Gastroesophageal sphincter (tissue), 4 donors: Measurements from ENCODE around the gene HELT. TPM values are rescaled to one million over a fixed set of nuclear protein-coding genes. Genes with fewer than 3 reads are reported as not detected.

Experiments used
- ATAC-seq: fragments of 150-250 bp; one replicate; pipeline ENCODE4 v1.9.1; 2016; ENCODE audit warnings: mild to moderate bottlenecking, moderate library complexity
- H3K27ac ChIP-seq, 4 donors: fragments of 200-600 bp; sonication (generic) in 3 of 4; 1 replicate in 3 of 4; 2 replicates in 1 of 4; pipeline ENCODE4 v1.5.1; 2016 to 2019
- H3K27me3 ChIP-seq: fragments of 200-600 bp; sonication (generic); one replicate; pipeline ENCODE4 v1.5.1; 2019
- H3K36me3 ChIP-seq, 2 donors: fragments of 200-600 bp; sonication (generic); one replicate each; pipeline ENCODE4 v1.5.1; 2019; ENCODE audit warnings: control low read depth in 1 of 2
- H3K4me1 ChIP-seq, 3 donors: fragments of 200-600 bp; sonication (generic); 1 replicate in 2 of 3; 2 replicates in 1 of 3; pipeline ENCODE4 v1.5.1; 2016 to 2019; ENCODE audit warnings: control low read depth in 2 of 3
- H3K4me3 ChIP-seq, 2 donors: fragments of 200-600 bp; sonication (generic); one replicate each; pipeline ENCODE4 v1.5.1; 2019; ENCODE audit warnings: mild to moderate bottlenecking in 1 of 2, moderate library complexity in 1 of 2
- H3K9me3 ChIP-seq, 3 donors: fragments of 200-600 bp; sonication (generic); one replicate each; pipeline ENCODE4 v1.5.1; 2017 to 2019; ENCODE audit warnings: control low read depth in 2 of 3
- CTCF ChIP-seq, 4 experiments: fragments of 200-600 bp in 2 of 4; fragments of 450-650 bp in 2 of 4; sonication (generic) in 1 of 4; IDR thresholded peaks; one replicate each; pipeline ENCODE4 v1.5.1; 2017 to 2019; ENCODE audit warnings: antibody characterized with exemption in 4 of 4, mild to moderate bottlenecking in 2 of 4, moderate library complexity in 2 of 4
- EP300 ChIP-seq: sonication (generic); formaldehyde crosslinking; IDR thresholded peaks from one replicate; pipeline ENCODE4 v1.6.1; 2017; ENCODE audit warnings: antibody characterized with exemption, mild to moderate bottlenecking
- POLR2A ChIP-seq, 2 donors: fragments of 450-650 bp; IDR thresholded peaks; one replicate each; pipeline ENCODE4 v1.6.1; 2017; ENCODE audit warnings: antibody characterized with exemption in 2 of 2, mild to moderate bottlenecking in 2 of 2, moderate library complexity in 1 of 2
- POLR2AphosphoS5 ChIP-seq: sonication (generic); formaldehyde crosslinking; IDR thresholded peaks from one replicate; pipeline ENCODE4 v1.6.1; 2017; ENCODE audit warnings: antibody characterized with exemption
- WGBS, 2 donors: methylation state at CpG; one replicate each; pipeline ENCODE4 v1.1.5; 2018; ENCODE audit warnings: low coverage in 1 of 2; 5-methylcytosine and 5-hydroxymethylcytosine counted together
- total RNA-seq, 4 donors: library from RNA; depleted of rRNA; stranded (reverse); fragments of >200 nt; gene quantifications; one replicate each; pipeline ENCODE4 v1.1.0, GENCODE V29; 2016

Gene HELT
- total RNA-seq, 4 donors from 2014 or later: not detected

- H3K27ac ChIP-seq: no peak overlapping the region
- peak overlapping the region in 1 of 2 donors; percentile 40 for H3K4me3 ChIP-seq
- TF ChIP-seq EP300 (no peak), POLR2AphosphoS5 (no peak), POLR2A (IDR thresholded peaks at IDR 0.05) (no peak), CTCF (IDR thresholded peaks at IDR 0.05) (no peak)
- peaks cover 0 to 13% (median 5%) of the 10 kb centered on the region in 3 donors for H3K4me1 ChIP-seq
- peaks cover 12% of the 10 kb centered on the region for H3K27me3 ChIP-seq
- ATAC-seq: peak; percentile 68
- no CpG with 5 or more reads among the region's 22 CpGs for WGBS, 2 donors
- H3K9me3 ChIP-seq: no peaks in the 10 kb centered on the region
- no peaks in the 10 kb centered on the region for H3K36me3 ChIP-seq
Measured at GRCh38 chr4:185004562-185005218, 13.6 kb upstream of the HELT start.

GRCh38 chr4:185005219-185005819 lies 13.0 kb upstream of the HELT start:
- H3K27me3 ChIP-seq: peaks cover 18% of the 10 kb centered on the region
- H3K4me1 ChIP-seq: peaks cover 0 to 13% (median 5%) of the 10 kb centered on the region in 3 donors
- peak overlapping the region in 1 of 2 donors; percentile 40 for H3K4me3 ChIP-seq
- no peak overlapping the region for H3K27ac ChIP-seq
- H3K36me3 ChIP-seq: no peaks in the 10 kb centered on the region
- WGBS, 2 donors: 3 to 12% methylated on average over 7 to 14 of the region's 22 CpGs
- ATAC-seq: peak; percentile 92
- TF ChIP-seq EP300 (no peak), CTCF (IDR thresholded peaks at IDR 0.05) (peak; percentile 69 to 88 (median 76))
- H3K9me3 ChIP-seq: no peaks in the 10 kb centered on the region

GRCh38 chr4:185011408-185011807 lies 6.9 kb upstream of the HELT start:
- Histone ChIP-seq H3K9me3 (no peaks in the 10 kb centered on the region), H3K36me3 (no peaks in the 10 kb centered on the region), H3K27me3 (peaks cover 79% of the 10 kb centered on the region), H3K4me1 (peaks cover 0 to 7% (median 0%) of the 10 kb centered on the region in 3 donors), H3K4me3 (no peak overlapping the region), H3K27ac (no peak overlapping the region)
- 25 to 40% methylated on average over 2 to 8 of the region's 8 CpGs for WGBS, 2 donors
- no peak for ATAC-seq
- TF ChIP-seq EP300: no peak
- no peak for TF ChIP-seq CTCF (IDR thresholded peaks at IDR 0.05)
- TF ChIP-seq POLR2A (IDR thresholded peaks at IDR 0.05): no peak
- no peak for TF ChIP-seq POLR2AphosphoS5

GRCh38 chr4:185013417-185014125 lies 4.7 kb upstream of the HELT start:
- no peak overlapping the region for H3K4me3 ChIP-seq
- H3K27me3 ChIP-seq: peaks cover 98% of the 10 kb centered on the region
- no peak overlapping the region for H3K27ac ChIP-seq
- WGBS, 2 donors: 18 to 47% methylated on average over 6 to 14 of the region's 16 CpGs
- TF ChIP-seq POLR2A (IDR thresholded peaks at IDR 0.05): no peak
- no peak for TF ChIP-seq CTCF (IDR thresholded peaks at IDR 0.05)
- TF ChIP-seq EP300: no peak
- no peak for TF ChIP-seq POLR2AphosphoS5
- no peaks in the 10 kb centered on the region for H3K9me3 ChIP-seq
- no peaks in the 10 kb centered on the region for H3K36me3 ChIP-seq
- H3K4me1 ChIP-seq: peaks cover 0 to 29% (median 0%) of the 10 kb centered on the region in 3 donors
- no peak for ATAC-seq
